Endothelial cell of umbilical vein (primary cell): ENCODE results near the gene TAGLN2. TPM values are rescaled to one million over a fixed set of nuclear protein-coding genes. Genes with fewer than 3 reads are reported as not detected.

Experiments
- BruUV-seq: library from RNA; stranded (reverse); fragments of 400-500 nt; replicated peaks from 2 replicates; lab custom pipeline; 2021; lab: Mats Ljungman, UMichigan
- CTCF ChIA-PET: fragments of 300-600, 350-600 bp; sonication (Branson Sonifier 250); formaldehyde crosslinking; loops from one replicate; lab custom pipeline; 2021; ENCODE audit warnings: antibody characterized with exemption, inconsistent platforms; lab: Charles Lee
- POLR2A ChIA-PET: fragments of 300-600, 350-600 bp; sonication (Branson Sonifier 250); formaldehyde crosslinking; loops from one replicate; lab custom pipeline; 2021; ENCODE audit warnings: antibody characterized with exemption, inconsistent platforms; lab: Charles Lee
- DNase-seq: peaks from one replicate; pipeline ENCODE4 v3.0.0-alpha.2; 2011; ENCODE audit warnings: low read depth, low spot score
- FAIRE-seq: peaks from 2 replicates; lab custom pipeline; 2011; peaks lifted over from hg19 to GRCh38; lab: Jason Lieb, UNC
- H2AFZ ChIP-seq: 2 replicates; pipeline ENCODE4 v1.6.0; 2012; ENCODE audit warnings: low read depth, low read length, control low read depth, inconsistent platforms
- H3K27ac ChIP-seq: 2 replicates; pipeline ENCODE4 v1.5.1; 2011; ENCODE audit warnings: low read depth, mild to moderate bottlenecking, control low read depth, low read length, moderate library complexity; ENCODE audit not compliant: insufficient read depth
- H3K27me3 ChIP-seq, 2 experiments: 2 replicates each; pipeline versions ENCODE4 v1.6.0 to v1.6.1; 2011; ENCODE audit warnings: low read length in 2 of 2, mixed read lengths in 1 of 2; ENCODE audit not compliant: control insufficient read depth in 2 of 2, insufficient read depth in 2 of 2
- H3K36me3 ChIP-seq, 2 experiments: 2 replicates in 1 of 2; 3 replicates in 1 of 2; pipeline ENCODE4 v1.5.1; 2011; ENCODE audit warnings: low read length in 2 of 2, mild to moderate bottlenecking in 1 of 2, moderate library complexity in 1 of 2; ENCODE audit not compliant: control insufficient read depth in 2 of 2, insufficient read depth in 2 of 2; ENCODE audit errors: extremely low read depth in 1 of 2
- H3K4me1 ChIP-seq: 3 replicates; pipeline ENCODE4 v1.5.1; 2011; ENCODE audit warnings: mild to moderate bottlenecking, low read length; ENCODE audit not compliant: control insufficient read depth, insufficient read depth; ENCODE audit errors: extremely low read depth
- H3K4me2 ChIP-seq: 2 replicates; pipeline ENCODE4 v1.6.1; 2011; ENCODE audit warnings: low read length, control low read depth, mixed read lengths; ENCODE audit not compliant: insufficient read depth
- H3K4me3 ChIP-seq, 3 experiments: fragments of 200-600 bp in 1 of 3; sonication (generic), shearing (Covaris generic) in 1 of 3; replicated peaks in 1 of 3; 2 replicates each; pipeline ENCODE4 v1.5.1; 2011 to 2016; ENCODE audit warnings: control low read depth in 3 of 3, low read length in 3 of 3, mild to moderate bottlenecking in 2 of 3, inconsistent platforms in 1 of 3, low read depth in 1 of 3, moderate library complexity in 1 of 3; ENCODE audit not compliant: insufficient read depth in 1 of 3
- H3K79me2 ChIP-seq: 2 replicates; pipeline ENCODE4 v1.6.0; 2012; ENCODE audit warnings: low read length, inconsistent platforms; ENCODE audit not compliant: control insufficient read depth, insufficient read depth
- H3K9ac ChIP-seq: replicated peaks from 2 replicates; pipeline ENCODE3; 2011; ENCODE audit warnings: low read length, control low read depth; ENCODE audit not compliant: insufficient read depth; ENCODE audit errors: extremely low read depth
- H3K9me1 ChIP-seq: replicated peaks from 3 replicates; pipeline ENCODE4 v1.6.0; 2011; ENCODE audit warnings: mild to moderate bottlenecking, low read length; ENCODE audit not compliant: control insufficient read depth, insufficient read depth; ENCODE audit errors: extremely low read depth
- H3K9me3 ChIP-seq: replicated peaks from 2 replicates; pipeline ENCODE4 v1.5.1; 2012; ENCODE audit warnings: low read length, inconsistent platforms; ENCODE audit not compliant: control insufficient read depth, insufficient read depth
- H4K20me1 ChIP-seq: replicated peaks from 2 replicates; pipeline ENCODE3; 2011; ENCODE audit warnings: mild to moderate bottlenecking, low read length; ENCODE audit not compliant: control insufficient read depth, insufficient read depth; ENCODE audit errors: extremely low read depth
- CTCF ChIP-seq, 2 donors: IDR thresholded peaks; 1 replicate in 1 of 2; 2 replicates in 1 of 2; pipeline ENCODE4 v1.5.1; 2011; ENCODE audit warnings: low read length in 2 of 2, mild to moderate bottlenecking in 2 of 2, moderate library complexity in 2 of 2, control low read depth in 1 of 2, inconsistent platforms in 1 of 2, low read depth in 1 of 2; ENCODE audit not compliant: insufficient read depth in 1 of 2; ENCODE audit errors: extremely low read depth in 1 of 2
- EZH2 ChIP-seq: IDR thresholded peaks from 2 replicates; pipeline ENCODE4 v1.6.1; 2012; ENCODE audit warnings: borderline replicate concordance, low read depth, mild to moderate bottlenecking, moderate library complexity, low read length, inconsistent platforms; ENCODE audit not compliant: severe bottlenecking
- FOS ChIP-seq: IDR thresholded peaks from 2 replicates; pipeline ENCODE4 v1.6.1; 2011; ENCODE audit warnings: mild to moderate bottlenecking, low read length, moderate library complexity, borderline replicate concordance; ENCODE audit not compliant: insufficient read depth
- GATA2 ChIP-seq: IDR thresholded peaks from 2 replicates; pipeline ENCODE4 v1.7.0; 2011; ENCODE audit warnings: low read depth, mild to moderate bottlenecking, moderate library complexity, mixed read lengths, low read length; ENCODE audit not compliant: insufficient read length, insufficient read depth
- JUN ChIP-seq: IDR thresholded peaks from 2 replicates; pipeline ENCODE4 v1.6.1; 2011; ENCODE audit warnings: borderline replicate concordance, low read depth; ENCODE audit not compliant: insufficient read length, insufficient read depth
- MAX ChIP-seq: IDR thresholded peaks from 2 replicates; pipeline ENCODE4 v1.6.1; 2011; ENCODE audit not compliant: insufficient read depth, insufficient read length
- MYC ChIP-seq: IDR thresholded peaks from one replicate; pipeline ENCODE4 v1.6.1; 2011; ENCODE audit warnings: mild to moderate bottlenecking, low read depth, low read length
- POLR2A ChIP-seq: IDR thresholded peaks from 2 replicates; pipeline ENCODE4 v1.6.1; 2012; ENCODE audit warnings: low read depth, mild to moderate bottlenecking, control low read depth, low read length
- POLR2AphosphoS5 ChIP-seq: IDR thresholded peaks from 2 replicates; pipeline ENCODE4 v1.6.1; 2012; ENCODE audit warnings: low read depth, mild to moderate bottlenecking, control low read depth, low read length, moderate library complexity; ENCODE audit not compliant: insufficient read depth
- dilution Hi-C: fragments of 300-500 bp; cut with MboI; formaldehyde crosslinking; loops from one replicate; pipeline ENCODE4 v1.15.0; 2019; ENCODE audit warnings: low sequenced_read_pairs; ENCODE audit not compliant: extremely low pct_ligation_motif_present
- intact Hi-C: fragments of 100-400 bp; cut with micrococcal nuclease; formaldehyde crosslinking; loops from one replicate; pipeline ENCODE4 v1.10.0; 2022
- polyA plus RNA-seq, 4 experiments: library from polyadenylated mRNA; depleted of rRNA in 3 of 4; stranded (reverse) in 3 of 4; unstranded in 1 of 4; fragments of >200 nt; gene quantifications; 2 replicates each; pipeline versions ENCODE4 v1.2.1 to v1.2.3, GENCODE V29; 2011 to 2012; ENCODE audit warnings: missing spikeins in 1 of 4
- total RNA-seq: library from RNA; stranded (reverse); gene quantifications from 2 replicates; pipeline ENCODE4 v1.2.3, GENCODE V29; 2021

The TAGLN2 gene
- total and polyA plus RNA-seq, 2 donors (not counting 3 experiments of a cell fraction or from before 2014, with no cell fraction given) = 646 to 1,279 TPM

- DNase-seq = no peak
- Histone ChIP-seq H3K4me3 (no peak overlapping the region), H3K27ac (no peak overlapping the region), H3K9me3 (no peaks in the 10 kb centered on the region), H4K20me1 (no peaks in the 10 kb centered on the region), H2AFZ (no peak overlapping the region), H3K4me2 (no peak overlapping the region), H3K79me2 (no peaks in the 10 kb centered on the region), H3K9me1 (no peaks in the 10 kb centered on the region), H3K27me3 (no peaks in the 10 kb centered on the region), H3K9ac (no peak overlapping the region), H3K36me3 (no peaks in the 10 kb centered on the region), H3K4me1 (no peaks in the 10 kb centered on the region)
- POLR2A ChIA-PET = no interaction called here
- dilution Hi-C loops = no loop called here
- intact Hi-C loops = no loop called here
- BruUV-seq = no TSS peak
- no peak for FAIRE-seq
- no peak for TF ChIP-seq EZH2
- no peak for TF ChIP-seq GATA2
- no peak for TF ChIP-seq FOS
- no peak for TF ChIP-seq POLR2AphosphoS5
- no peak for TF ChIP-seq MYC
- no peak for TF ChIP-seq CTCF (IDR thresholded peaks at IDR 0.05; ENCODE audit: extremely low read depth in 1 of 2, insufficient read depth in 1 of 2, low read depth in 1 of 2, low read length in 2 of 2)
- no peak for TF ChIP-seq POLR2A
- TF ChIP-seq JUN = no peak
- TF ChIP-seq MAX = no peak
- CTCF ChIA-PET = no interaction called here
Measured at GRCh38 chr1:159898527-159898926, 26.8 kb downstream of the TAGLN2 start.
